GM10248 (cell line): ENCODE results near the gene RAB7B.

Source experiments
- CTCF ChIA-PET: fragments of 300-600 bp; sonication (Branson Sonifier 250); formaldehyde crosslinking; extraction: SDS; loops from one replicate; lab custom pipeline; 2021; ENCODE audit warnings: antibody characterized with exemption; lab: Yijun Ruan, JAX
- POLR2A ChIA-PET: fragments of 350-650 bp; sonication (Branson Sonifier 250); formaldehyde crosslinking; extraction: SDS; loops from one replicate; lab custom pipeline; 2020; ENCODE audit warnings: antibody characterized with exemption; lab: Yijun Ruan, JAX
- DNase-seq: peaks from one replicate; pipeline ENCODE4 v3.0.0; 2012; ENCODE audit errors: extremely low spot score
- CTCF ChIP-seq: IDR thresholded peaks from 2 replicates; pipeline ENCODE4 v1.5.1; 2012; ENCODE audit warnings: mild to moderate bottlenecking, low read depth; ENCODE audit errors: extremely low read depth, missing control alignments, control extremely low read depth

The RAB7B gene

GRCh38 chr1:205972491-205973168 lies 30.6 kb downstream of the RAB7B start:
- POLR2A ChIA-PET = no interaction called here
- CTCF ChIA-PET = interaction anchor here (0.8 to 2.2 kb wide), 3 partner anchors 54 to 181 kb away, joined by 3 to 9 read pairs (median 4); no protein-coding TSS in a partner anchor
- no peak for DNase-seq

GRCh38 chr1:205972081-205972480 lies 31.1 kb downstream of the RAB7B start:
- ChIA-PET CTCF (interaction anchor here (0.8 to 2.2 kb wide), 5 partner anchors 53 to 316 kb away, joined by 3 to 9 read pairs (median 3); no protein-coding TSS in a partner anchor), POLR2A (no interaction called here)
- DNase-seq = no peak
- TF ChIP-seq CTCF = no peak

More at GRCh38 chr1:205972491-205973168, 30.6 kb downstream of the RAB7B start:
- TF ChIP-seq CTCF = no peak

GRCh38 chr1:205971082-205971481 lies 32.1 kb downstream of the RAB7B start:
- no peak for DNase-seq
- TF ChIP-seq CTCF = no peak
- ChIA-PET POLR2A (no interaction called here), CTCF (interaction anchor here (0.8 to 2.2 kb wide), 7 partner anchors 8 to 315 kb away, joined by 3 to 9 read pairs (median 3); no protein-coding TSS in a partner anchor)

- no peak for TF ChIP-seq CTCF
- ChIA-PET CTCF (interaction anchor here (0.8 to 2.2 kb wide), 5 partner anchors 8 to 178 kb away, joined by 3 to 9 read pairs (median 4); no protein-coding TSS in a partner anchor), POLR2A (no interaction called here)
- no peak for DNase-seq
Observed at GRCh38 chr1:205970486-205970885, 32.7 kb downstream of the RAB7B start.

- no peak for DNase-seq
- TF ChIP-seq CTCF = no peak
- ChIA-PET CTCF (interaction anchor here (0.9 to 3.6 kb wide), 6 partner anchors 9 to 177 kb away, joined by 3 to 30 read pairs (median 4); no protein-coding TSS in a partner anchor), POLR2A (no interaction called here)
Observed at GRCh38 chr1:205969229-205969628, 34.0 kb downstream of the RAB7B start.

- no peak for TF ChIP-seq CTCF
- no peak for DNase-seq
- CTCF ChIA-PET = interaction anchor here (1.0 to 3.6 kb wide), 4 partner anchors 10 to 138 kb away, joined by 3 to 30 read pairs (median 6); no protein-coding TSS in a partner anchor
- POLR2A ChIA-PET = no interaction called here
Observed at GRCh38 chr1:205967554-205968335, 35.5 kb downstream of the RAB7B start.
